ENCODE data around the gene C2CD4C.
"Not testable (repeated sequence)": the region's sequence is repeated elsewhere in the genome, so short reads cannot be mapped to it uniquely, and the experiment has no call there.

The C2CD4C gene

DNA sequence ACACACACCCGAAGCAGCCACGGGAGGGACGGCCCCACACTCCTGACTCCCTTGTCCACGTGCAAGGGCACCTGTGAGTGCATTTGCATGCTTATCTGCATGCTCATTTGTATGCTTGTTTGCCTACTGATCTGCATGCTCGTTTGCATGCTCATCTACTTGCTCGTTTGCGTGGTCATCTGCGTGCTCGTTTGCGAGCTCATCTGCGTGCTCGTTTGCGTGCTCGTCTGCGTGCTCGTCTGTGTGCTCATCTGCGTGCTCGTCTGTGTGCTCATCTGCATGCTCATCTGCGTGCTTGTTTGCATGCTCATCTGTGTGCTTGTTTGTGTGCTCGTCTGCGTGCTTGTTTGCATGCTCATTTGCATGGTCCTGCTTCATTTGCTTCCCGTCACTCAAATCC is 28.1 kb upstream of the C2CD4C start:
- DNase-seq = no peak

DNA sequence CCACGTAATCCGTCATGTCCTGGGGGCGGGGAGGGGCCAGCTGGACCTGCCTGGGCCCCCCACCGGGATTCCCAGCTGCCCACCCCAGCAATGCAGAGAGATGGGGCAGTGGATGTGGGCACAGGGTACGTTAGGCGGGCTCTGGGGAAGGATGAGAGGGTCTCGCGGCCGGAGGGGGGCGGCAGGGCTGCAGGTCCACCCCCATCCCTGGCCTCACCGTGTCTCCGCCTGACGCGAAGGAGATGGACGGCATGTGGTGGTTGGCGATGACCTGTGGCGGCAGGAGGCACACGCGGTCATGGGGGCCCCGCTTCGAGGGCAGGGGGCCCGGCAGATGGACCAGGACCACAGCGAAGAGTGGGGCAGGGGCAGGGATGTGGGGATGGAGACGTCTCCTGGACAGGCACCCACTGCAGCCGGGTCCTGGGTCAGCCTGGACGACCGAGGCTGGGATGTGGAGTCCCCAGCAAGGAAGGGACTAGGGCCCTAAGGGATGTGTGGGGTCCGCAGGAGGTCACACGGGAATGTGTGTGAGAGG is 27.5 kb upstream of the C2CD4C start:
- no peak for DNase-seq

DNA sequence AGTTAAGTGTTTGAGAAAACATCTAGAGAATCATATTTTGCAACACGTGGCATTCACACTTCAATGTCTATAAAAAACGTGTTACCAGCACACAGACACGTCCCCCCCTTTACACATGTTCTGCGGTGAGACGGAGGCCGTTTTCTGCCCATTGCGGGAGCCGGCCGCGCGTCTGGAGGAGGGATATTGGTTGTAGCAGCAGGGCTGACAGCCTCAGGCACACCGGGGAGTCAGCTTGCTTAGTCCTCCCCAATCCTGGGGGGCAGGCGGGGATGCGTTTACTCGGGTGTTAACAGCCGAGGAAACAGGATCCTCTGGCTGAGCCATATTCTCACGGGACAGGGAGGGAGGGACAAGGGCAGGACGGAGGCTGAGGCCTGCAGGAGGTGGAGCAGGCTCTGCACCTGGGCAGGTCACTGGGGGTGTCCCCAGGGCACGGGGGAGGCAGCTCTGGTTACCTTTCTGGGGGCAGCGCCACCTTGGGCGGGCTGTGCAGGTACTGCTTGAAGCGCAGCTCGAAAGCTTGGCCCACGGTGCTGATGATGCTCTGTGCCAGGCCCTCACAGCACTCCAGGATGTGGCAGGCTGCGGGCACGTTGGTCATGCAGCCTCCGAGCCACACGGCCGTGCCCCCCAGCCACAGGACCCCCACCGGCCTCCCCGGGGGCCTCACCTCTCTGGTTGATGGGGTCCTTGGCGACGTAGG is 26.9 kb upstream of the C2CD4C start:
- DNase-seq = no peak

DNA sequence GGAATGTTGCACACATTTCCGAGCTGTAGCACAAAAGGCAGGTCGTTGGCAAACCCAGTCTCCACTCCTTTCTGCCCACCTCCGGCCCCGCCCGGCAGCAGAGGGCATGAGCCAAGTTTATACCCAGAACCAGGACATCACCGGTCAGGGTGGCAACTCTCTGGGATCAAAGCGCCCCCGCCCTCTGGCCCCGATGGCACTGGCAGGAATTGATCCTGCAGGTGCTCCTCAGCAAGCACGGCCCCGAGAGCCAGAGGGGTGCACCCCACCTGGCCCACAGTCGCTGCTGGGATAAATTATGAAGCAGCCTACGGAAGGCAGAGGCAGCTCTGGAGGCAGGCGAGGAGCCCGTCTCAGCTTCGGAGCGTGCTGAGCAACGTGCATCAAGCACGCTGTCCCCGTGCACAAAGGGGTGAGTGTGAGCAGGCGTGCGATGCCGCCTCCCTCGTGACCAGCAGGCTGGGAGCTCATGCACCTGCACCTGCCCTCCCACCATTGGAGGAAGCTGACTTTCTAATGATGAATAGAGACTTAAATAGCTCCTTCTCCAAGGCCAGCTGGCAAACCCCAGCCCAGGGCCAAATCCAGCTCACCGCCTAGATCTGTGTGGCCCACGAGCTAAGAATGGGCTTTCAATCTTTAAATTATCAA is 26.2 kb upstream of the C2CD4C start:
- no peak for DNase-seq

DNA sequence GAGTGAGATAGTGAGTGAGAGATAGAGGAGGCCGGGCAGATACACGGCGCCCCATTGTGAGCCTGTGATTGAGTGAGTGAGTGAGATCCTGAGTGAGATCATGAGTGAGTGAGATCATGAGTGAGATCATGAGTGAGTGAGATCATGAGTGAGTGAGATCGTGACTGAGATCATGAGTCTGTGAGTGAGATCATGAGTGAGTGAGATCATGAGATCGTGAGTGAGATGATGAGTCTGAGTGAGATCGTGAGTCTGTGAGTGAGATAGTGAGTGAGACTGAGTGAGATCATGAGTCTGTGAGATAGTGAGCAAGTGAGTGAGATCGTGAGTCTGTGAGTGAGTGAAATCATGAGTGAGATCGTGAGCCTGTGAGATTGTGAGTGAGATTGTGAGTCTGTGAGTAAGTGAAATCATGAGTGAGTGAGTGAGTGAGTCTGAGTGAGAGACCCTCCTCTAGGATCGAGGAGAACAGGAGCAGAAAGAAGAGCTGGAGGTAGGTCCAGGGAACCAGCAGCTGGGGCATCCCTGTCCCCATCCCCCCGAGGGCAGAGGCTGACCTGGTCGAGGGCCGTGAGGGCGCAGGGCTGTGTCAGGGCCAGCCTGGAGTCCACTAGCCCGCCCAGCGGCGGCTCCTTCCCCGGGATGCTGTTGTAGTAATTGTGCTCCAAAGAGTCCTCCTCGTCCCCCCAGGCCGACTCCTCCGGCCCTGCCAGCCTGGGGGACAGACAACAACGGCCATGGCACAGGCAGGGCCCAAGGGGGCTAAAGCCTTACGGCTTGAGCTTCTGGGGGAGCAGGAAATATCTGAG is 25.4 kb upstream of the C2CD4C start:
- no peak for DNase-seq

DNA sequence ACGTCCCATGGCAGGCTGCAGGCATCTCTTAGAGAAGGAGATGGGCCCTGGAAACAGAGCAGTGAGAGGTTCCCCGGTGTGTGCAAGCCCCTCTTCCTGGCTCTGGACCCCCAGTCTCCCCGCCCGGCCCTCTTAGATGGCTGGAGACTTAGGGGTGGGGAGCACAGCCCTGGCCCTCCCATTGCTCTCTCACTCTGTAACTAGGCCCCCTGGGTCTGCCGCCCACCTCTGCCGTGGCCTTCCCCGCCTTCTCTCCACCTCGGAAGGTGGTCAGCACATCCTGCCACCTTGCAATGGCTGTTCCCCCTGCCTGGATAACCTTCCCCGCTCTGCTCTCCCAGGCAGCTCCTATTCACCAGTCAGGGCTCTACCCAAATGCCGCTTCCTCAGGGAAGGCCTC is 21.8 kb upstream of the C2CD4C start:
- no peak for DNase-seq

DNA sequence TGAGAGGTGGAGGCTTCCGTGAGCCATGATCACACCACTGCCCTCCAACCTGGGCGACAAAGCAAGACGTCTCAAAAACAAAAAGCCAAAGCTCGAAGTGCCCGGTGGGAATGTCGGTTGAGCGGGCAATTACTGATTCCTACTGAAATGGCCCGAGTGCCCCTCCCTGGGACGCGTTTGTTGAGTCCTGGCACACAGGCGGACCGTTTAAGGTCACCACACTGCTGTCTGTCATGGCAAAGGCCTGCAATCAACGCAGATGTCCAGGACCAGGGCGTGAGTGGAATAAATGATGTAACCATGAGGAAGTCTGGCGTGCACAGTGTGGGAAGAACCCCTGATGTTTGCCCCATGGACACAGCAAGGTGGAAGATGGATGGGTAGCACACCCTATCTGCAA is 19.2 kb upstream of the C2CD4C start:
- no peak for DNase-seq

DNA sequence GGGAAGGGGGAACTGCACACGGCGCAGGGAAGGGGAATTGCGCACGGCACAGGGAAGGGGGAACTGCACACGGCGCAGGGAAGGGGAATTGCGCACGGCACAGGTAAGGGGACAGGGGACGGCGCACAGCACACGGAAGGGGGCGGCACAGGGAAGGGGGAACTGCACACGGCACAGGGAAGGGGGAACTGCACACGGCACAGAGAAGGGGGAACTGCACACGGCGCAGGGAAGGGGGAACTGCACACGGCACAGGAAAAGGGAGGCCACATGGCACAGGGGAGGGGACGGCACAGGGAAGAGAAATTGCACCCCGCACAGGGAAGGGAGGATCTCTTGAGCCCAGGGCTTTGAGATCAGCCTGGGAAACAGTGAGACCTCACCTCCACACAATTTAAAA is 18.7 kb upstream of the C2CD4C start:
- DNase-seq = not testable (repeated sequence)

DNA sequence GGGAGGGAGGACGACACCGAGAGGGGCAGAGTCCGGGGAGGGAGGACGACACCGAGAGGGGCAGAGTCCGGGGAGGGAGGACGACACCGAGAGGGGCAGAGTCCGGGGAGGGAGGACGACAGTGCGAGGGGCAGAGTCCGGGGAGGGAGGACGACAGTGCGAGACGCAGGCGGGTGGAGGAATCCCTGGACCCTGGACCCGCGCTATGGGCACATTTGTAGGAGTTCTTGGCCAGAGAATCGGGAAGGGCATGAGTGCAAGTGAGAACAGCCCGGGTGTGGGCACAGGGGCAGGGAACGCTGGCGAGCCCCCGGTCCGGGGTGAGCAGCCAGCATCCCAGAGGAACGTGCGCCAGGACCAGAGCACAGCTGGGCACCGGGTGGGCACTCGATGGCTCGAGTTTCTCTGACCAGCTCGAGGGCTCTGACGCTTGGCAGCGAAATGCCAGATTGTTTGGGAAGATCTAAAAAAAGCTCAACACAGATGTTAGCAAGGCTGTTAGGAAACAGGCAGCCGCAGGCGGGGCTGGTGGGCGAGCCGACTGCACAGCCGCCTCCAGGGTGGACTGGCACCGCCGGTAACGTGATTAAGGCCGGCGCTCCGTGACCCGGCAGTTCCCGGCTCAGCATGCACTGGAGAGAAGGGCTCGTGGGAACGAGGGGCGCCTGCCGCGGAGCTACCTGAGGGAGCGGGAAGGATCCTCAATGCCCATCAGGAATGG is 17.9 kb upstream of the C2CD4C start:
- DNase-seq = no peak

DNA sequence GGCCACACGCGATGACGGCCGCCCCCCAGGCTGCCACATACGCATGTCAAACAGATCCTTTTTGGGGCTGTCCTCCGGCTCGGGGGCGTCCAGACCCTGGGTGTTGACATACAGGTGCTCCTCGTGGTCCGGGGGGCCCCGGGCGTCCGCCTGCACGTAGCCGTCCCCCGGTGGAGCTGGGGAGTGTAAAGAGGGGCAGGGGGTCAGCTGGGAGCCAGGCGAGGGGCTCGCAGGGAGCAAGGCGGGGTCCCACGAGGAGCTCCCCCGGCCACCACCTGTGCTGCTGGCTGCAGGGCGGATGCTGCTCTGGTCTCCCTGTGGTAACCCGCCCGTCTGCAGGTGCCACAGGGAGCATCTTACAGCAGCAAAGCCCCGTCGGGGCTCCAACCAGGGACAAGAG is 16.1 kb upstream of the C2CD4C start:
- DNase-seq = no peak

DNA sequence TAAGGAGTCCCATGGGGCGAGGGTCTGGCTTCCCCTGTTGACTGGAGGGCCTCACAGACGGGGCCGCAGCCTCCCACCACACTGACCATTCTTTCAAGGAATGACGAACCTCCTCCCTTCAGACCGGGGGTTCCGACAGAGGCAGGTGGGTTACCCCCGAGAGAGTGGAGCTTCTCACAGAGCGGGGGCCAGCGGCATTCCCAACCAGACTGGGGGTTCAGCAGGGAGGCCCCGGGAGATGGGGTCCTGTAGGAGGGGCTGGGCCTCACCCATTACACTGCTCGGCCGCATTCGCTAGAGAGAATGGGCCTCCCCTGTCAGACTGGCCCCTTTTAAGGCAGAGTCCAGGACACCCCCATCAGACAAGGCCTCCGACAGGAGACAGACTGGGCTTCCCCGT is 15.6 kb upstream of the C2CD4C start:
- no peak for DNase-seq

DNA sequence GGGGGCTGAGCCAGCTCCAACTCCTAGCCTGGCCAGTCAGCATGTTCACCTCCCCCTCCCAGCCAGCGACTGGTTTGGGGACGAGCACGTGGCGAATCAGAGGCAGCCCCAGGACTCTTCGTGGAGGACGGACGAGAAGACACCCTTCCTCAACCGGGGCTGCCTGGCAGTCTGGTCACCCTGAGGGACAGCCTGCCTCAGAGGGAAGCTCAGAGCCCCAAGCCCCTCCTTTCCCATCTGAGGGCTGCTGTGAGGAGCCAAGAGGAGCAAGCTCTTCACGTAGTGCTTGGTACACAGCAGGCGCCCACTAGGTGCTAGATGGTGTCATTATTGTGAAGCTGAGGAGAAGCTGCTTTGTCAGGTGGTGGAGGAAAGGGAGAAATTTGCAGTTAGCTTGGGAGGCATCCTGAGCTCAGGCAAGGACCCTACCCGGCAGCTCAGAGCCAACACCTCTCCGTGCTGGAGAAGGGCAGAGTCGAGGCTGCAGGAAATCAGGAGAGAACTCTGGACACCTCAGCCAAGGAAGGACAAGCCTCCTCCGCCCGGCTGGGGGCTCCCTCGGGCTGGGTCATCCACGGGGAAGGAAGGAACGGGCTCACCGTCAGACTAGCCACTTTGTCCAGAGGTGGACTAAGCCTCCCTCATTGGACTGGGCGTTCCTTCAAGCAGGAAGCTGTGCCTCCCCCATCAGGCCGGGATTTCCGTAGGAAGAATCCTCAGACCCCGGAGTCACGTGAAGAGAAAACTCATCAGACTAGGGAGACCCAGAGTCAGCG is 14.9 kb upstream of the C2CD4C start:
- DNase-seq = no peak

DNA sequence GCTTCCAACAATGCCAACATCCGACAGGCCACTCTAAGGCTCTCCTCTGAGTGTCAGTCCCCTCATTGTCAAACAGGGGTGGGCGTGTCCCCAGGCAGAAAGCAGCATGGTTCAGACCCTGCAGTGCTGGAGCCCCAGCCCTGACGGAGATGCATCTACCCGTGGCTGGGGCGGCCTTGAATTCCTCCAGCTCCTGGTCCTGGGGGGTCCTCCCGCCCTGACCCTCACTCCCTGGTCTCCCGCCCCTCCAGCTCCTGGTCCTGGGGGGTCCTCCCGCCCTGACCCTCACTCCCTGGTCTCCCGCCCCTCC is 13.9 kb upstream of the C2CD4C start:
- not testable (repeated sequence) for DNase-seq

DNA sequence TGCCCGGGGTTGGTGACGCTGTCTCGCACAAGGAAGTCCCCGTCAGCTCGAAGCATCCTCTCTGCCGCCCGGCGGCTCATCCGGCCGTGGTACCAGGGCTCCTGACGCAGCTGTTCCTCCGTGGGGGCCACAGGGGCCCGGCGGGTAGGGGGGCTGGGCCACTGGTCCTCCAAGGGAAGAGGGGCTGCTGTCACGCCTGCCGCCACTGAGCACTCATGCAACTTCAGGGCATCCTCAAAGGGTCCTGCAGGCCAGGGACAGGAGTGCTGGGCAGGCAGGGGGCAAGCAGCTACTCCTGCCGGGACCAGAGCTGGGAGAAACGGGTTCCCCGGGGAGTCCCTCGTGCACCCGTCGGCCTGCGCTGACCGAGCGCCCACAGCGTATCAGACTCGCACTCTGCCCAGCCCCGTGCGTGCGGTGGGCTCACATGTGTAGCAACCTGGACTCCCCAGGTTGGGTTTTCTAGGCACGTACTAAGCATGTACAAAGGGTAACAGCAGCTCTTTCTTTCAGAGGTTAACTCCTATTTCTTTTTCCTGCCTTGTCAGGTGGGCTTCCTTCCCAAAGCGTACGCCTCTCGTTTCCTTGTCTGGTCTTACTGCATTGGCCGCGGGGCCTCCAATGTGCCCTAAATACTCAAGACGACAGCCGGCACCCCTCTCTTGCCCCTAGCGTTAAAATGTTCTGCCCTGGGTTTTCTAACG is 13.4 kb upstream of the C2CD4C start:
- DNase-seq = no peak

DNA sequence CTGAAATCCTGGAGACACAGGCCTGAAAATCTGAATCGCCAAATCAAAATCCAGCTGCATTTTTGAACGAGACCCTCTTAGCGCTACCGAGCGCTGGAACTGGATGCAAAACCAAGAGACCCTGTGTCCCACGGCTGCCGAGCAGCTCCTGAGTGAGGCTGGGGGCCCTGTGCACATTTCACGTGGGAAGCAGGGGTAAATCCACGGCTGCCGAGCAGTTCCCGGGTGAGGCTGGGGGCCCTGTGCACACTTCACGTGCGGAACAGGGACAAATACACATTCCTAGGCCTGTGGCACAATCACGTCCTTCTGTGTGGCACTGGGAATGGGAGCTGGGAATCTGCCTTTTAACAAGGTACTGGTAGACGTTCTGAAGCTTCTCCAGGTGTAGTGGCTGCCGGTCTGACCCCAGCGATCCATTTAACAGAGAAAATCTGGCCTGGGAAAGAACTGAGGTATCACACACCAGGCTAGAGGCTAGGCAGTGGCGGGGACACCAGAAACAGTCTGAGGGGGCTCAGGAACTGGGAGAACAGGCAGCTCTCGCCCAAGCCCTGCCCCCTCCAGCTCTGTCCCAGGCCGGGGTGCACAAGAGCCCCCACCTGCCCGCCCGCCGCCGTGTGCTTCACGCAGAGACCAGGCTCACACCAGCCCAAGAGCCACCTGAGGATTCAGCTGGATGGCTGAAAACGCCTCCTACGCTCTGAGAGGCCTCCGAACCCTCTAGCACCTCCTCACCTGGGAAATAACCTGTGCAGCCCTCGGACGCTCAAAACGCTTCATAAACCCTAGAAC is 11.0 kb upstream of the C2CD4C start:
- no peak for DNase-seq

DNA sequence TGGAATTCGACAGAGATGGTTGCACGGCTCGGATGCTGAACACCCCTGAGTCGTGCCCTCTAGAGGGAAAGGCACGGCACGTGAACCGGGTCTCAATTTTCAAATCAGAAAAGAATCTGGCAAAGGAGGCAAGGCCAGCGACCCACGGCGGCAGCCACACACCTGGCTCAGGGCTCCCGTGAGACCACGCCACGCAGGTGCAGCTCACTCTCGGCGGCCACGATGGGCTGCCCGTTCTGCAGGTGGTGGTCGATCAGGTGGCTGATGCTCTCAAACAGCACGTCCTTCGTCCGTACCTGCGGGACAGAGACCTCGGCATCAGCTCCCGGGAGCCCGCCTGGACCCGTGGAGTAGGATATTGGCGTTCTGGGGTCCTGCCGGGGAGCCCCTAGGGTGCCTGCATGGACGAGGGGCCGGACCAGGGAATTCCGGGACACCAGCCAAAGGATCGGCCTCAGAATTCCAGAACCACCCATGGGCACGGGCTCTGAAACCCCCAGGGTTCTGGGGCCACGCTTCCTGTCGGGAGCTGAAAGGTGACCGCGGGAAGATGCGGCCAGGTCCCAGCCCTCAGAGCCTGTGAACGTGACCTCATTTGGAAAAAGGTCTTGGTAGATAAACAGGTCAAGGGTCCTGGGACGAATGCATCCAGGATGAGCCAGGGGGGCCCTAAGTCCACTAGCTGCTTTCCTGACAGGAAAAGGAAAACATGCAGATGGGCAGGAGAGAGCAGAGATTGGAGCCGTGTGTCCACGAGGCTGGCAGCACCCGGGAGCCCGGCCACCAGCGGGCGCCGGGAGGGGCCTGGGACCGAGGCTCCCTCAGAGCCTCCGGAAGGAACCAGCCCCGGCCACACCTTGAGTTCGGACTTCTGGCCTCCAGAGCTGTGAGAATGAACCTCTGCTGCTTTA is 10.1 kb upstream of the C2CD4C start:
- DNase-seq = no peak

DNA sequence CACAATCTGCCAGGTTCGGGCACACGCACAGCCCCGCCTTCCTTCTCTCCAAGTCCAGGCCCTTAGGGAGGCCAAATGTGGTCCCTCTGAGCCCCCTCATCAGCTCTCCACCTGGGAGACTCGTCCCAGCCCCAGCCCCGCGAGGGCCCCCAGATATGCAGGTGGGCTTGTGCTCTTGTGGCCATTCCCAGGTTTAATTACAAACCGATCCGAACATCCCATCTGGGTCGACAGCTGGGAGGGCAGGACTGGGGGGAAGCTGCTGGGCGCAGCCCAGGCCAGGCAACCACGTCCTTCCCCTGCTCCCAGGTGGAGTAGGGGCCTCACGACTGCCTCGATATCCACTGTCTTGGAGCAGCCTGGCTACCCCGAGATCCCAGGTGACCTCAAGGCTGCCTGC is 7.5 kb upstream of the C2CD4C start:
- no peak for DNase-seq

DNA sequence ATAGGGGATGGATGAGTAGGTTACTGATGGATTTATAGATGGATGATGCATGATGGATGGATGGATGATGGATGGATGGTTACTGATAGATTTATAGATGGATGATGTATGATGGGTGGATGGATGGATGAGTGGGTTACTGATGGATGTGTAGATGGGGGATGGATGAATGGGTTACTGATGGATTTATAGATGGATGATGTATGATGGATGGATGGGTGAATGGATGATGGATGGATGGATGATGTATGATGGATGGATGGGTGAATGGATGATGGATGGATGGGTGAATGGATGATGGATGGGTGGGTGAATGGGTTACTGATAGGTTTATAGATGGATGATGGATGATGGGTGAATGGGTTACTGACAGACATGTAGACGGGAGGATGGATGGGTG is 6.3 kb upstream of the C2CD4C start:
- no peak for DNase-seq

DNA sequence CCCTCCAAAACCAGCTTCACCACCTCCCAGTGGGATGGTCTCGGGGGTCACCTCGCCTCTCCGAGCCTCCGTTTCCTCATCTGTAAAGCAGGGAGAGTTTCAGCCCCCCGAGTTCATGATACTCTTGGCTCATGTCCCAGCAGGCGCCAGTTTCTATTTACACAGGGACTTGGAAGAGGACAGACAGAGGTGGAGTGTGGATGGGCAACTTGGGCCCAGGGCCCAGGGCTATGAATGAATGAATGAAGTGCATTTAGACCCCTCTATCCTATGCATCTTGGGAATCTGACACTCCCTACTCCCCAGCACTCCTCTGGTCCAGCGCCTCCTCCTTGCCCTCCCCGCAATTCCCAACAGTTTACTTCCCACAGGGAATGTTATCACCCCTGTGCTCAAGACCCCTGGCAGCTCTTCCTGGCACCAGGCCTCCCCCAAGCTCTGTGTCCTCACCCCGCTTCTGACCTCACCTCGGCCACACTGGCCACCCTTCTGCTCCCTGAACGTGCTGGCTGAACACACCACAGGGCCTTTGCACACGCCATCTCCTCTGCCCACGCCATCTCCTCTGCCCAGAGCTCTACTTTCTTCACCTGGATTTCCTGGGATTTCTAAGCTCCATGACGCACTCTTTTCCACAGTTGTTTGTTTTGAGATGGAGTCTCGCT is 4.9 kb upstream of the C2CD4C start:
- no peak for DNase-seq

Data from CD4-positive, alpha-beta T cell treated with Interleukin-4 for 4 hours (primary cell).